ENCODE results near the gene RAD51B. TPM values are rescaled to one million over a fixed set of nuclear protein-coding genes. Genes with fewer than 3 reads are reported as not detected.

The RAD51B gene
- total and polyA plus RNA-seq, 2 of the 13 experiments (the other 11 are each of a cell fraction or from before 2014, with no cell fraction given): 7.0 to 9.5 TPM

DNA sequence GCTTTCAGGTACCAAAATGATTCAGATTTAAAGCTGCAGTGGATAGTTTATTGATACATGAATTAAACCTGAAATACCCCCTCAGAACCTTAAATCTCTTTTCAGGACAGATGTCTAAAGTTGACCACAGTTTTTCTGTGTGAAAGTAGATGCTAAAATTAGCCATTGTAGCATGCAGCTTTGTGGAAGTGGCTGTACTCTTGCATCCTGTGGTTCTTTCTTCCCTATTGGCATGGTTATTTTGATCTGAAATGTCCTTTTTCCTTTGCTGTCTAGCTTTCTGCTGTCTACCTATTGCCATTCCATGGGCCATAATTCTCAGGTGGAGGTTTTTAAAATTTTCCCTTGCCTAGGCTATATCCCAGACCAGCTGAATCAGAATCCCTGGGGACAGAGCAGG lies 517.7 kb downstream of the RAD51B start (continued):
- TF ChIP-seq SIN3A (IDR thresholded peaks at IDR 0.05; ENCODE audit: borderline replicate concordance, low read depth, low read length) (no peak), TMF1 (CRISPR knock-in tag; IDR thresholded peaks at IDR 0.05; ENCODE audit: low read depth) (no peak), CBX5 (CRISPR knock-in tag; IDR thresholded peaks at IDR 0.05; ENCODE audit: borderline replicate concordance) (no peak), SSRP1 (CRISPR knock-in tag; IDR thresholded peaks at IDR 0.05) (no peak), ZNF205 (CRISPR knock-in tag; IDR thresholded peaks at IDR 0.05) (no peak), PHF21A (CRISPR knock-in tag; IDR thresholded peaks at IDR 0.05) (no peak), ZNF282 (IDR thresholded peaks at IDR 0.05; ENCODE audit: partially characterized antibody) (no peak), RXRB (CRISPR knock-in tag; IDR thresholded peaks at IDR 0.05; ENCODE audit: borderline replicate concordance) (no peak)
- TF ChIP-seq, protein P1, sequence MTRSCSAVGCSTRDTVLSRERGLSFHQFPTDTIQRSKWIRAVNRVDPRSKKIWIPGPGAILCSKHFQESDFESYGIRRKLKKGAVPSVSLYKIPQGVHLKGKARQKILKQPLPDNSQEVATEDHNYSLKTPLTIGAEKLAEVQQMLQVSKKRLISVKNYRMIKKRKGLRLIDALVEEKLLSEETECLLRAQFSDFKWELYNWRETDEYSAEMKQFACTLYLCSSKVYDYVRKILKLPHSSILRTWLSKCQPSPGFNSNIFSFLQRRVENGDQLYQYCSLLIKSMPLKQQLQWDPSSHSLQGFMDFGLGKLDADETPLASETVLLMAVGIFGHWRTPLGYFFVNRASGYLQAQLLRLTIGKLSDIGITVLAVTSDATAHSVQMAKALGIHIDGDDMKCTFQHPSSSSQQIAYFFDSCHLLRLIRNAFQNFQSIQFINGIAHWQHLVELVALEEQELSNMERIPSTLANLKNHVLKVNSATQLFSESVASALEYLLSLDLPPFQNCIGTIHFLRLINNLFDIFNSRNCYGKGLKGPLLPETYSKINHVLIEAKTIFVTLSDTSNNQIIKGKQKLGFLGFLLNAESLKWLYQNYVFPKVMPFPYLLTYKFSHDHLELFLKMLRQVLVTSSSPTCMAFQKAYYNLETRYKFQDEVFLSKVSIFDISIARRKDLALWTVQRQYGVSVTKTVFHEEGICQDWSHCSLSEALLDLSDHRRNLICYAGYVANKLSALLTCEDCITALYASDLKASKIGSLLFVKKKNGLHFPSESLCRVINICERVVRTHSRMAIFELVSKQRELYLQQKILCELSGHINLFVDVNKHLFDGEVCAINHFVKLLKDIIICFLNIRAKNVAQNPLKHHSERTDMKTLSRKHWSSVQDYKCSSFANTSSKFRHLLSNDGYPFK (CRISPR knock-in tag; IDR thresholded peaks at IDR 0.05; ENCODE audit: borderline replicate concordance): no peak
- TF ChIP-seq, protein P2, sequence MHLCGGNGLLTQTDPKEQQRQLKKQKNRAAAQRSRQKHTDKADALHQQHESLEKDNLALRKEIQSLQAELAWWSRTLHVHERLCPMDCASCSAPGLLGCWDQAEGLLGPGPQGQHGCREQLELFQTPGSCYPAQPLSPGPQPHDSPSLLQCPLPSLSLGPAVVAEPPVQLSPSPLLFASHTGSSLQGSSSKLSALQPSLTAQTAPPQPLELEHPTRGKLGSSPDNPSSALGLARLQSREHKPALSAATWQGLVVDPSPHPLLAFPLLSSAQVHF (CRISPR knock-in tag; IDR thresholded peaks at IDR 0.05): no peak
- TF ChIP-seq, protein P3, sequence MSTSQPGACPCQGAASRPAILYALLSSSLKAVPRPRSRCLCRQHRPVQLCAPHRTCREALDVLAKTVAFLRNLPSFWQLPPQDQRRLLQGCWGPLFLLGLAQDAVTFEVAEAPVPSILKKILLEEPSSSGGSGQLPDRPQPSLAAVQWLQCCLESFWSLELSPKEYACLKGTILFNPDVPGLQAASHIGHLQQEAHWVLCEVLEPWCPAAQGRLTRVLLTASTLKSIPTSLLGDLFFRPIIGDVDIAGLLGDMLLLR (CRISPR knock-in tag; IDR thresholded peaks at IDR 0.05): no peak
- TF ChIP-seq, protein P4, sequence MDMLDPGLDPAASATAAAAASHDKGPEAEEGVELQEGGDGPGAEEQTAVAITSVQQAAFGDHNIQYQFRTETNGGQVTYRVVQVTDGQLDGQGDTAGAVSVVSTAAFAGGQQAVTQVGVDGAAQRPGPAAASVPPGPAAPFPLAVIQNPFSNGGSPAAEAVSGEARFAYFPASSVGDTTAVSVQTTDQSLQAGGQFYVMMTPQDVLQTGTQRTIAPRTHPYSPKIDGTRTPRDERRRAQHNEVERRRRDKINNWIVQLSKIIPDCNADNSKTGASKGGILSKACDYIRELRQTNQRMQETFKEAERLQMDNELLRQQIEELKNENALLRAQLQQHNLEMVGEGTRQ (IDR thresholded peaks at IDR 0.05; ENCODE audit: low read depth, low read length): no peak
- TF ChIP-seq, protein P4 (CRISPR knock-in tag; IDR thresholded peaks at IDR 0.05; ENCODE audit: borderline replicate concordance): no peak
- TF ChIP-seq, protein P5, sequence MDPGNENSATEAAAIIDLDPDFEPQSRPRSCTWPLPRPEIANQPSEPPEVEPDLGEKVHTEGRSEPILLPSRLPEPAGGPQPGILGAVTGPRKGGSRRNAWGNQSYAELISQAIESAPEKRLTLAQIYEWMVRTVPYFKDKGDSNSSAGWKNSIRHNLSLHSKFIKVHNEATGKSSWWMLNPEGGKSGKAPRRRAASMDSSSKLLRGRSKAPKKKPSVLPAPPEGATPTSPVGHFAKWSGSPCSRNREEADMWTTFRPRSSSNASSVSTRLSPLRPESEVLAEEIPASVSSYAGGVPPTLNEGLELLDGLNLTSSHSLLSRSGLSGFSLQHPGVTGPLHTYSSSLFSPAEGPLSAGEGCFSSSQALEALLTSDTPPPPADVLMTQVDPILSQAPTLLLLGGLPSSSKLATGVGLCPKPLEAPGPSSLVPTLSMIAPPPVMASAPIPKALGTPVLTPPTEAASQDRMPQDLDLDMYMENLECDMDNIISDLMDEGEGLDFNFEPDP (CRISPR knock-in tag; conservative IDR thresholded peaks at IDR 0.05): no peak
- TF ChIP-seq, protein P6, sequence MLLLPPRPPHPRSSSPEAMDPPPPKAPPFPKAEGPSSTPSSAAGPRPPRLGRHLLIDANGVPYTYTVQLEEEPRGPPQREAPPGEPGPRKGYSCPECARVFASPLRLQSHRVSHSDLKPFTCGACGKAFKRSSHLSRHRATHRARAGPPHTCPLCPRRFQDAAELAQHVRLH (CRISPR knock-in tag; IDR thresholded peaks at IDR 0.05; ENCODE audit: borderline replicate concordance, low read depth): no peak
- TF ChIP-seq, protein P7, sequence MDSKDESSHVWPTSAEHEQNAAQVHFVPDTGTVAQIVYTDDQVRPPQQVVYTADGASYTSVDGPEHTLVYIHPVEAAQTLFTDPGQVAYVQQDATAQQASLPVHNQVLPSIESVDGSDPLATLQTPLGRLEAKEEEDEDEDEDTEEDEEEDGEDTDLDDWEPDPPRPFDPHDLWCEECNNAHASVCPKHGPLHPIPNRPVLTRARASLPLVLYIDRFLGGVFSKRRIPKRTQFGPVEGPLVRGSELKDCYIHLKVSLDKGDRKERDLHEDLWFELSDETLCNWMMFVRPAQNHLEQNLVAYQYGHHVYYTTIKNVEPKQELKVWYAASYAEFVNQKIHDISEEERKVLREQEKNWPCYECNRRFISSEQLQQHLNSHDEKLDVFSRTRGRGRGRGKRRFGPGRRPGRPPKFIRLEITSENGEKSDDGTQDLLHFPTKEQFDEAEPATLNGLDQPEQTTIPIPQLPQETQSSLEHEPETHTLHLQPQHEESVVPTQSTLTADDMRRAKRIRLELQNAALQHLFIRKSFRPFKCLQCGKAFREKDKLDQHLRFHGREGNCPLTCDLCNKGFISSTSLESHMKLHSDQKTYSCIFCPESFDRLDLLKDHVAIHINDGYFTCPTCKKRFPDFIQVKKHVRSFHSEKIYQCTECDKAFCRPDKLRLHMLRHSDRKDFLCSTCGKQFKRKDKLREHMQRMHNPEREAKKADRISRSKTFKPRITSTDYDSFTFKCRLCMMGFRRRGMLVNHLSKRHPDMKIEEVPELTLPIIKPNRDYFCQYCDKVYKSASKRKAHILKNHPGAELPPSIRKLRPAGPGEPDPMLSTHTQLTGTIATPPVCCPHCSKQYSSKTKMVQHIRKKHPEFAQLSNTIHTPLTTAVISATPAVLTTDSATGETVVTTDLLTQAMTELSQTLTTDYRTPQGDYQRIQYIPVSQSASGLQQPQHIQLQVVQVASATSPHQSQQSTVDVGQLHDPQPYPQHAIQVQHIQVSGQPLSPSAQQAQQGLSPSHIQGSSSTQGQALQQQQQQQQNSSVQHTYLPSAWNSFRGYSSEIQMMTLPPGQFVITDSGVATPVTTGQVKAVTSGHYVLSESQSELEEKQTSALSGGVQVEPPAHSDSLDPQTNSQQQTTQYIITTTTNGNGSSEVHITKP (CRISPR knock-in tag; IDR thresholded peaks at IDR 0.05; ENCODE audit: low read depth): no peak

Data from HepG2 (cell line).